ENCODE results near the gene EXOC4. TPM values are rescaled to one million over a fixed set of nuclear protein-coding genes. Genes with fewer than 3 reads are reported as not detected.

The EXOC4 gene
- total and polyA plus RNA-seq, 2 donors (not counting 3 experiments of a cell fraction or from before 2014, with no cell fraction given), result 20.3 to 73.1 TPM

DNA sequence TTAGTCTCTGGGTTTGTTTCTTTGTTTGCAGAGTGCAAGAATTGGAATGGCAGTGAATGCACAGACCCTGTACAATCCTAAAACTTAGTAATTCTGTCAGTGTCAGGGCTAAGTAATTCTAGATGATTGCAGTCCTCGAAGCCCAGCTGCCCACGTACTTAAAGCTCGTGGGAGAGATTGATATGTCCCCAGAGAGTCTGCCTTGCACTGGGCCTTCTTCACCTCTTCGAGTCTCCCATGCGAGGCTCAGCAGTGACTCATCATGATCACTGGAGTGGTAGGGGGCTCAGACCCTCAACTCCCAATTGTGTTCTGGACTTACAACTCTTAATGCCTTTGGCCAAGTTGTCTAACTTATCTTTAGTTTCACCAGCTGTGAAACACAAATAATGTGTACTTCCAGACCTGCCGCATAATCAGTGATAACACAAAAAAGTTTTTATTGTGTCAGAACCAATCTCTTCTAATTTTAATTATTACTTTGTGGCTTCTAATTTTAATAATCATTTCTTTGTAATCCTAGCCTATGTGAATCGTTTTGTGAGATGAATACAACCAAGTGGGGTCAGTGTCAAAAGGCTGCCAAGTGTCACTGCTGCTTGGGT is 528.7 kb downstream of the EXOC4 start:
- Histone ChIP-seq H3K4me2 (ENCODE audit: insufficient read depth, low read length) (no peak overlapping the region), H3K9ac (replicated peaks; ENCODE audit: extremely low read depth, insufficient read depth, low read length) (no peak overlapping the region), H3K27me3 (ENCODE audit: control insufficient read depth in 2 of 2, insufficient read depth in 2 of 2, low read length in 2 of 2) (no peaks in the 10 kb centered on the region), H3K27ac (ENCODE audit: insufficient read depth, low read depth, low read length) (no peak overlapping the region), H3K4me3 (replicated peaks in 1 of 3; ENCODE audit: insufficient read depth in 1 of 3, low read depth in 1 of 3, low read length in 3 of 3) (no peak overlapping the region), H3K9me3 (replicated peaks; ENCODE audit: control insufficient read depth, insufficient read depth, low read length) (no peaks in the 10 kb centered on the region), H4K20me1 (replicated peaks; ENCODE audit: control insufficient read depth, extremely low read depth, insufficient read depth, low read length) (no peaks in the 10 kb centered on the region), H3K36me3 (ENCODE audit: control insufficient read depth in 2 of 2, extremely low read depth in 1 of 2, insufficient read depth in 2 of 2, low read length in 2 of 2) (no peaks in the 10 kb centered on the region), H2AFZ (ENCODE audit: low read depth, low read length) (no peak overlapping the region), H3K9me1 (replicated peaks; ENCODE audit: control insufficient read depth, extremely low read depth, insufficient read depth, low read length) (no peaks in the 10 kb centered on the region), H3K4me1 (ENCODE audit: control insufficient read depth, extremely low read depth, insufficient read depth, low read length) (no peaks in the 10 kb centered on the region), H3K79me2 (ENCODE audit: control insufficient read depth, insufficient read depth, low read length) (no peaks in the 10 kb centered on the region)
- intact Hi-C loops (cut with micrococcal nuclease) (no loop called here), dilution Hi-C loops (cut with MboI; ENCODE audit: extremely low pct_ligation_motif_present, low sequenced_read_pairs) (no loop called here)
- FAIRE-seq (no peak), DNase-seq (ENCODE audit: low read depth, low spot score) (no peak)
- TF ChIP-seq POLR2AphosphoS5 (IDR thresholded peaks at IDR 0.05; ENCODE audit: insufficient read depth, low read depth, low read length), result no peak
- TF ChIP-seq, protein P1, sequence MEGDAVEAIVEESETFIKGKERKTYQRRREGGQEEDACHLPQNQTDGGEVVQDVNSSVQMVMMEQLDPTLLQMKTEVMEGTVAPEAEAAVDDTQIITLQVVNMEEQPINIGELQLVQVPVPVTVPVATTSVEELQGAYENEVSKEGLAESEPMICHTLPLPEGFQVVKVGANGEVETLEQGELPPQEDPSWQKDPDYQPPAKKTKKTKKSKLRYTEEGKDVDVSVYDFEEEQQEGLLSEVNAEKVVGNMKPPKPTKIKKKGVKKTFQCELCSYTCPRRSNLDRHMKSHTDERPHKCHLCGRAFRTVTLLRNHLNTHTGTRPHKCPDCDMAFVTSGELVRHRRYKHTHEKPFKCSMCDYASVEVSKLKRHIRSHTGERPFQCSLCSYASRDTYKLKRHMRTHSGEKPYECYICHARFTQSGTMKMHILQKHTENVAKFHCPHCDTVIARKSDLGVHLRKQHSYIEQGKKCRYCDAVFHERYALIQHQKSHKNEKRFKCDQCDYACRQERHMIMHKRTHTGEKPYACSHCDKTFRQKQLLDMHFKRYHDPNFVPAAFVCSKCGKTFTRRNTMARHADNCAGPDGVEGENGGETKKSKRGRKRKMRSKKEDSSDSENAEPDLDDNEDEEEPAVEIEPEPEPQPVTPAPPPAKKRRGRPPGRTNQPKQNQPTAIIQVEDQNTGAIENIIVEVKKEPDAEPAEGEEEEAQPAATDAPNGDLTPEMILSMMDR (IDR thresholded peaks at IDR 0.05; ENCODE audit: extremely low read depth in 1 of 2, insufficient read depth in 1 of 2, low read depth in 1 of 2, low read length in 2 of 2), result no peak
- TF ChIP-seq EZH2 (IDR thresholded peaks at IDR 0.05; ENCODE audit: borderline replicate concordance, low read depth, low read length, severe bottlenecking), result no peak
- TF ChIP-seq, protein P2, sequence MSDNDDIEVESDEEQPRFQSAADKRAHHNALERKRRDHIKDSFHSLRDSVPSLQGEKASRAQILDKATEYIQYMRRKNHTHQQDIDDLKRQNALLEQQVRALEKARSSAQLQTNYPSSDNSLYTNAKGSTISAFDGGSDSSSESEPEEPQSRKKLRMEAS (IDR thresholded peaks at IDR 0.05; ENCODE audit: insufficient read depth, insufficient read length), result no peak
- TF ChIP-seq POLR2A (IDR thresholded peaks at IDR 0.05; ENCODE audit: low read depth, low read length), result no peak
- no peak for TF ChIP-seq JUN (IDR thresholded peaks at IDR 0.05; ENCODE audit: borderline replicate concordance, insufficient read depth, insufficient read length, low read depth)
- TF ChIP-seq GATA2 (IDR thresholded peaks at IDR 0.05; ENCODE audit: insufficient read depth, insufficient read length, low read depth, low read length), result no peak
- no peak for TF ChIP-seq MYC (IDR thresholded peaks at IDR 0.05; ENCODE audit: low read depth, low read length)
- TF ChIP-seq FOS (IDR thresholded peaks at IDR 0.05; ENCODE audit: borderline replicate concordance, insufficient read depth, low read length), result no peak
- POLR2A ChIA-PET, result no interaction called here
- CTCF ChIA-PET, result no interaction called here
- no TSS peak for BruUV-seq (replicated peaks)
